Measurements from ENCODE around the gene DLGAP3. TPM values are rescaled to one million over a fixed set of nuclear protein-coding genes. Genes with fewer than 3 reads are reported as not detected.

Gene DLGAP3
- total RNA-seq, 1 experiment from 2014 or later, result 7.3 TPM

GRCh38 chr1:34887593-34887992, 41.9 kb downstream of the DLGAP3 start:
- H3K56ac ChIP-seq (ENCODE audit: insufficient read length, low read depth, low read length), result no peak overlapping the region
- Mint-ChIP-seq H3K27ac (no peak overlapping the region), H3K4me1 (peaks cover 7% of the 10 kb centered on the region in 2 experiments), H3K4me3 (no peak overlapping the region), H3K9me3 (peaks cover 8 to 12% of the 10 kb centered on the region in 2 experiments), H3K36me3 (ENCODE audit: insufficient read depth in 1 of 3, low read depth in 3 of 3) (peaks cover 0 to 12% (median 5%) of the 10 kb centered on the region in 3 experiments; a peak in 6 of 7 replicates), H3K27me3 (ENCODE audit: low read depth) (peaks cover 73% of the 10 kb centered on the region)
- H2AK5ac ChIP-seq (ENCODE audit: insufficient read length, low read length), result no peak overlapping the region
- no peak overlapping the region for H3K4me2 ChIP-seq (ENCODE audit: insufficient read depth, insufficient read length, low read length)
- no peak for TF ChIP-seq CTCF (conservative IDR thresholded peaks at IDR 0.05)
- H3K27me3 ChIP-seq (ENCODE audit: insufficient read depth, low read length), result no peaks in the 10 kb centered on the region; the same call in 1 of the 2 replicates
- H2BK120ac ChIP-seq (ENCODE audit: low read depth, low read length, poor library complexity, severe bottlenecking), result no peak overlapping the region
- no peaks in the 10 kb centered on the region for H4K20me1 ChIP-seq (ENCODE audit: control insufficient read depth, insufficient read depth, insufficient read length)
- H2BK15ac ChIP-seq (ENCODE audit: low read depth, low read length), result no peak overlapping the region
- H3T11ph ChIP-seq (ENCODE audit: low read length), result no peak overlapping the region
- H4K5ac ChIP-seq (ENCODE audit: insufficient read length, low read depth, low read length), result no peak overlapping the region
- H3K27ac ChIP-seq (ENCODE audit: insufficient read length, low read depth, low read length), result no peak overlapping the region
- H2BK20ac ChIP-seq (ENCODE audit: low read depth, low read length, poor library complexity, severe bottlenecking), result no peak overlapping the region
- no peak for DNase-seq
- no peak overlapping the region for H3K4ac ChIP-seq (ENCODE audit: low read depth, low read length)
- H4K91ac ChIP-seq (ENCODE audit: insufficient read length, low read depth, low read length), result no peak overlapping the region
- no peaks in the 10 kb centered on the region for H3K79me2 ChIP-seq (ENCODE audit: insufficient read depth, low read length)
- no peak overlapping the region for H2BK5ac ChIP-seq (ENCODE audit: insufficient read length, low read length)
- H3K79me1 ChIP-seq (ENCODE audit: insufficient read depth, low read depth, low read length, poor library complexity, severe bottlenecking), result no peaks in the 10 kb centered on the region
- no peak overlapping the region for H3K23ac ChIP-seq (ENCODE audit: insufficient read length, low read depth, low read length)
- H3K4me1 ChIP-seq (ENCODE audit: insufficient read depth, low read length), result no peaks in the 10 kb centered on the region
- no peak overlapping the region for H2AFZ ChIP-seq (ENCODE audit: low read length)
- no peak overlapping the region for H3K18ac ChIP-seq (ENCODE audit: insufficient read length, low read depth, low read length)
- H4K8ac ChIP-seq (replicated peaks; ENCODE audit: insufficient read length, low read depth, low read length), result no peak overlapping the region
- H2BK12ac ChIP-seq (ENCODE audit: insufficient read length, low read depth, low read length), result no peak overlapping the region
- no peaks in the 10 kb centered on the region for H3K9me3 ChIP-seq (ENCODE audit: control insufficient read depth, low read depth, low read length)
- peaks cover 4% of the 10 kb centered on the region for H3K23me2 ChIP-seq (ENCODE audit: insufficient read length, low read depth, low read length, poor library complexity, severe bottlenecking)
- WGBS (ENCODE audit: extremely low coverage, insufficient read length, low lambda C conversion rate), result no CpG with 5 or more reads among the region's 4 CpGs
- H3K14ac ChIP-seq (ENCODE audit: insufficient read depth, low read length), result no peak overlapping the region
- H3K9ac ChIP-seq (ENCODE audit: extremely low read depth, insufficient read length, low read length), result no peak overlapping the region
